GM12874 (cell line): ENCODE results near the gene TOP3A.

Experiments used
- TF ChIP-seq, protein P1 (sequence below): IDR thresholded peaks from 2 replicates; pipeline ENCODE4 v1.5.1; 2011; ENCODE audit warnings: low read depth, mild to moderate bottlenecking, control low read depth, low read length, moderate library complexity; ENCODE audit not compliant: insufficient read depth

TOP3A gene

DNA sequence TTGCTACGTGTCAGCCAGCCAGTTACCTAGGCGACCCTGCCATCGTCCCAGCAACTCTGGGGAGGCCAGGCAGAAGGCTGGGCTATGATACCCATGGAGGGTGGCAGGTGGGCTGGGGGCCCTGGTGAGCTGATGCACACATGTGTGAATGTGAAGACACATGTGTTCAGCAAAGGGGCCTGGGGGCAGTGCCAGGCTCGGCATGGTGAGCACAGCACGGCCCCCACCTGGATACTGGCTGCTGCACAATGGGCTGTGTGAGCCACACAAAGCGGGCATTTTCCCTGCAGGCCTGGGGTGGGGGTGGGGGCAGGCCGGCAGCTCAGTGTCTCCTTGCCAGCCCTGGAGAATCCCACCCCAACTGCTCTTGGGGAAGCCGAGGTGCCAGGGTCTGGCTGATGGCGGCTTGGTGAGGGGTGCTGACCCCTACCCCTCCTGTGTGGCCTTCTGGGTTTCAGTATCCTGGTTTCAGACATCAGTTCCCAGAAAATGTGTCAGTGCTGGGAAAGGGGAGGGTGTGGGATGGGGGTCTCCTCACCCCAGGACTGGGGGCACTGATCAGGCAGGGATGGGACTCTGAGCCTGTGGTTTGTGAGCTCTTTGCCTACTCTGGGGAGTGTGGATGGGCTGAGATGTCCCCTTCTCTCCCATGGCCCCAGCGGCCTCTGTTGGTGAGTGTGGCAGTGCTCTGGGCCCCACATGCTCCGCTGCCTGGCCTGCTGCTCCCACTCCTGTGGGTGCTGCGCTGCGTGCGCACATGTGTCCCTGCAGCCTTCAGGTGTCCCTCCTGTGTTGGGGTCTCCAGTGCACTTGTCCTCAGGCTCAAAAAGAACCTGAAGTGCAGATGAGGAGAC lies 84.3 kb downstream of the TOP3A start:
- TF ChIP-seq, protein P1, sequence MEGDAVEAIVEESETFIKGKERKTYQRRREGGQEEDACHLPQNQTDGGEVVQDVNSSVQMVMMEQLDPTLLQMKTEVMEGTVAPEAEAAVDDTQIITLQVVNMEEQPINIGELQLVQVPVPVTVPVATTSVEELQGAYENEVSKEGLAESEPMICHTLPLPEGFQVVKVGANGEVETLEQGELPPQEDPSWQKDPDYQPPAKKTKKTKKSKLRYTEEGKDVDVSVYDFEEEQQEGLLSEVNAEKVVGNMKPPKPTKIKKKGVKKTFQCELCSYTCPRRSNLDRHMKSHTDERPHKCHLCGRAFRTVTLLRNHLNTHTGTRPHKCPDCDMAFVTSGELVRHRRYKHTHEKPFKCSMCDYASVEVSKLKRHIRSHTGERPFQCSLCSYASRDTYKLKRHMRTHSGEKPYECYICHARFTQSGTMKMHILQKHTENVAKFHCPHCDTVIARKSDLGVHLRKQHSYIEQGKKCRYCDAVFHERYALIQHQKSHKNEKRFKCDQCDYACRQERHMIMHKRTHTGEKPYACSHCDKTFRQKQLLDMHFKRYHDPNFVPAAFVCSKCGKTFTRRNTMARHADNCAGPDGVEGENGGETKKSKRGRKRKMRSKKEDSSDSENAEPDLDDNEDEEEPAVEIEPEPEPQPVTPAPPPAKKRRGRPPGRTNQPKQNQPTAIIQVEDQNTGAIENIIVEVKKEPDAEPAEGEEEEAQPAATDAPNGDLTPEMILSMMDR = no peak

- TF ChIP-seq, protein P1 = no peak
These were observed 85.0 kb downstream of the TOP3A start for GRCh38 chr17:18229771-18230170.

- TF ChIP-seq, protein P1 = no peak
These were observed 85.5 kb downstream of the TOP3A start for GRCh38 chr17:18229254-18229653.

DNA sequence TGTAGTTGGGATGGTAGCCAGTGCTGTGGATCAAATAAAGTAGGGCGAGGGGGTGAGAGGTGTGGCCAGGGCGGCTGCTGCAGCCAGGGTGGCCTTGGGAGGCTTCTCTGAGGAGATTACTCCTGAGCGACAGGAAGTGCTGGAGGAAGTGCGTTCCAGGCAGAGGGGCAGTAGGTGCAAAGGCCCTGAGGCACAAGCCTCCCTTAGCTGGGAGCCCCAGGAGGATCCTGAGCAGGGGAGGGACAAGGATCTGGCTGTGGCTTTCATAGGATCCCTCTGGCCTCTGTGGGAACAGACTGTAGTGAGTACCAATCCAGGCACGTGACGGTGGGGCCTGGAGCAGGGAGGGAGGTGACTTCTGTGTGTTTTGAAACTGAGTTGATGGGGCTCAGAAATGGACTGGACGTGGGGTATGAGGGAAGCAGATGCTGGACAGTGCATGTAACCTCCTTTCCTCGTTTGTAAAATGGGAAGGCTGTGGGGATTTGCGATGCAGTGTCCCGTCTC lies 86.6 kb downstream of the TOP3A start:
- TF ChIP-seq, protein P1 = no peak

DNA sequence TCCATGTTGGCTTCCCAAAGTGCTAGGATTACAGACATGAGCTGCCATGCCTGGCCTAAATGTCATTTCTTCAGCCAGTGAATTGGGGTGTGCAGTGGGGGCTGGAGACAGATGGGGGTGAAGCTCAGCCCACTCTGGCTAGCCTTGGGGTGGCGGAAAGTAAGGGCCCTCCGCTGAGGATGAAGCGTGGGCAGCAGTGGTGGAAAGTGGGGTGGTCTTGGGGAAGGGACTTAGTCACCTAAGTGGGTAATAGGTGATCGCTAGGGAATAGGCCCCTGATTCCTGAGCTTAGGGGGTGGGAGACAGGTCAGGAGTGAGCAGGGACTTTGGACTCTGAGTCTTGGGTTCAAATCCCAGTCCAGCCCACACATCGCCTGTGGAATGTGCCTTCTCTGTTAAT lies 87.2 kb downstream of the TOP3A start:
- TF ChIP-seq, protein P1 = no peak

DNA sequence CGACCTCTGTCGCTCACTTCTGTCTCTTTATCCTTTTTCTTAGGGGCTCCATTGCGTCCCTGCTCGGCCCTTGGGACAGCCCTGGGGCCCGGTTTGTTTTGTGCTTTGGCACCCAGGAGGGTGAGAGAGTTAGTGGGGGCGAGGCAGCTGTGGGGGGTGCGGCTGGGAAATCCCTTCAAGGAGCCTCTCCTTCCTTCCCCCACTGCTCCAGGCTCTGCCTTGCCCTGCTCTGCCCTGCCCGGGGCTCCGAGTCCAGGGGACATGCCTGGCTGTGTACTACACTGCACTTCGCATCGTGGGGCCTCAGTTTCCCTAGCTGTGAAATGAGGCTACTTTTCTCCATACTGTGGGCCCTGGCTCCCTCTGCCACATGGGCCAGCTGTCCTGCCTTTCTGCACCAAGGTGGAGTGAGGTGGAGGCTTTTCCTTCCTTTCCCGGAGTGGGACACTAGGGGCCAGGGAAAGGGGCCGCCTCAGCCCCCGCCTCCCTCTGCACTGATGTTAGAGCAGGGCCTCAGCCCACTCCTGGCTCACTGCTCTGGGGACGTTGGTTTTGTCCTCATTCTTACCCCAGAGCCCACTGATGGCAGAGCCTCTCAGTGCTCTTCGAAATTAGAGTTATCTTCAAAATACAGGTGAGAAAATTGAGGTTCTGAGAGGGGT lies 88.4 kb downstream of the TOP3A start:
- TF ChIP-seq, protein P1 = no peak

- TF ChIP-seq, protein P1 = no peak
These were observed 89.0 kb downstream of the TOP3A start for GRCh38 chr17:18225642-18226283.
